Measurements from ENCODE around the gene HLA-G.

Gene HLA-G

GRCh38 chr6:29818892-29819291, 8.7 kb upstream of the HLA-G start:
- Histone ChIP-seq H3K4me3 (ENCODE audit: low read depth in 1 of 2, low read length in 2 of 2) (no peak overlapping the region), H3K9me3 (ENCODE audit: insufficient read depth, low read length, severe bottlenecking) (no peaks in the 10 kb centered on the region), H3K36me3 (ENCODE audit: insufficient read depth, low read length) (no peaks in the 10 kb centered on the region), H2AFZ (ENCODE audit: low read depth, low read length) (no peak overlapping the region), H3K27ac (ENCODE audit: low read length) (no peak overlapping the region), H3K27me3 (ENCODE audit: insufficient read depth, low read length, poor library complexity) (no peaks in the 10 kb centered on the region), H3K4me2 (ENCODE audit: insufficient read depth, low read length) (no peak overlapping the region), H4K20me1 (ENCODE audit: insufficient read depth, low read length) (0 out of 2 replicates have a peak, but pooled peaks cover 3% of the 10 kb centered on the region), H3K79me2 (ENCODE audit: insufficient read depth, low read length) (no peaks in the 10 kb centered on the region), H3K9ac (ENCODE audit: low read depth, low read length) (no peak overlapping the region), H3K4me1 (ENCODE audit: insufficient read depth, low read length) (no peaks in the 10 kb centered on the region)
- ATAC-seq (ENCODE audit: insufficient read depth, low read depth) (no peak), DNase-seq (no peak)
- TF ChIP-seq CTCF (IDR thresholded peaks at IDR 0.05; ENCODE audit: borderline replicate concordance, extremely low read depth, low read length, poor library complexity, severe bottlenecking) (no peak), EZH2 (IDR thresholded peaks at IDR 0.05; ENCODE audit: borderline replicate concordance, low read depth, low read length, severe bottlenecking) (no peak)

GRCh38 chr6:29824144-29824543, 3.5 kb upstream of the HLA-G start:
- DNase-seq (no peak), ATAC-seq (ENCODE audit: insufficient read depth, low read depth) (no peak)
- Histone ChIP-seq H3K4me2 (ENCODE audit: insufficient read depth, low read length) (no peak overlapping the region), H3K27me3 (ENCODE audit: insufficient read depth, low read length, poor library complexity) (no peaks in the 10 kb centered on the region), H4K20me1 (ENCODE audit: insufficient read depth, low read length) (no peaks in the 10 kb centered on the region), H3K9ac (ENCODE audit: low read depth, low read length) (no peak overlapping the region), H3K9me3 (ENCODE audit: insufficient read depth, low read length, severe bottlenecking) (no peaks in the 10 kb centered on the region), H2AFZ (ENCODE audit: low read depth, low read length) (no peak overlapping the region), H3K4me3 (ENCODE audit: low read depth in 1 of 2, low read length in 2 of 2) (no peak overlapping the region), H3K79me2 (ENCODE audit: insufficient read depth, low read length) (no peaks in the 10 kb centered on the region), H3K4me1 (ENCODE audit: insufficient read depth, low read length) (no peaks in the 10 kb centered on the region), H3K27ac (ENCODE audit: low read length) (no peak overlapping the region), H3K36me3 (ENCODE audit: insufficient read depth, low read length) (no peaks in the 10 kb centered on the region)
- TF ChIP-seq CTCF (IDR thresholded peaks at IDR 0.05; ENCODE audit: borderline replicate concordance, extremely low read depth, low read length, poor library complexity, severe bottlenecking), result no peak
- TF ChIP-seq EZH2 (IDR thresholded peaks at IDR 0.05; ENCODE audit: borderline replicate concordance, low read depth, low read length, severe bottlenecking), result no peak

- H3K4me3 ChIP-seq (ENCODE audit: low read depth in 1 of 2, low read length in 2 of 2), result no peak overlapping the region
- no peak overlapping the region for H3K4me2 ChIP-seq (ENCODE audit: insufficient read depth, low read length)
- no peak overlapping the region for H2AFZ ChIP-seq (ENCODE audit: low read depth, low read length)
- H3K27ac ChIP-seq (ENCODE audit: low read length), result no peak overlapping the region
- no peaks in the 10 kb centered on the region for H3K9me3 ChIP-seq (ENCODE audit: insufficient read depth, low read length, severe bottlenecking)
- ATAC-seq (ENCODE audit: insufficient read depth, low read depth) (no peak), DNase-seq (no peak)
- H3K4me1 ChIP-seq (ENCODE audit: insufficient read depth, low read length), result no peaks in the 10 kb centered on the region
- H4K20me1 ChIP-seq (ENCODE audit: insufficient read depth, low read length), result no peaks in the 10 kb centered on the region
- no peaks in the 10 kb centered on the region for H3K79me2 ChIP-seq (ENCODE audit: insufficient read depth, low read length)
- no peaks in the 10 kb centered on the region for H3K36me3 ChIP-seq (ENCODE audit: insufficient read depth, low read length)
- H3K27me3 ChIP-seq (ENCODE audit: insufficient read depth, low read length, poor library complexity), result peaks cover 7% of the 10 kb centered on the region
- TF ChIP-seq EZH2 (IDR thresholded peaks at IDR 0.05; ENCODE audit: borderline replicate concordance, low read depth, low read length, severe bottlenecking) (no peak), CTCF (IDR thresholded peaks at IDR 0.05; ENCODE audit: borderline replicate concordance, extremely low read depth, low read length, poor library complexity, severe bottlenecking) (no peak)
- no peak overlapping the region for H3K9ac ChIP-seq (ENCODE audit: low read depth, low read length)
Measured at GRCh38 chr6:29825848-29826247, 1.8 kb upstream of the HLA-G start.

GRCh38 chr6:29826271-29826670, 1.4 kb upstream of the HLA-G start:
- Histone ChIP-seq H3K4me1 (ENCODE audit: insufficient read depth, low read length) (no peaks in the 10 kb centered on the region), H3K27me3 (ENCODE audit: insufficient read depth, low read length, poor library complexity) (peaks cover 7% of the 10 kb centered on the region), H3K36me3 (ENCODE audit: insufficient read depth, low read length) (no peaks in the 10 kb centered on the region), H3K79me2 (ENCODE audit: insufficient read depth, low read length) (no peaks in the 10 kb centered on the region), H3K27ac (ENCODE audit: low read length) (no peak overlapping the region), H2AFZ (ENCODE audit: low read depth, low read length) (no peak overlapping the region), H3K4me3 (ENCODE audit: low read depth in 1 of 2, low read length in 2 of 2) (no peak overlapping the region), H3K4me2 (ENCODE audit: insufficient read depth, low read length) (no peak overlapping the region), H3K9me3 (ENCODE audit: insufficient read depth, low read length, severe bottlenecking) (no peaks in the 10 kb centered on the region), H3K9ac (ENCODE audit: low read depth, low read length) (no peak overlapping the region), H4K20me1 (ENCODE audit: insufficient read depth, low read length) (no peaks in the 10 kb centered on the region)
- TF ChIP-seq EZH2 (IDR thresholded peaks at IDR 0.05; ENCODE audit: borderline replicate concordance, low read depth, low read length, severe bottlenecking), result no peak
- no peak for TF ChIP-seq CTCF (IDR thresholded peaks at IDR 0.05; ENCODE audit: borderline replicate concordance, extremely low read depth, low read length, poor library complexity, severe bottlenecking)
- DNase-seq, result no peak
- no peak for ATAC-seq (ENCODE audit: insufficient read depth, low read depth)
